Central memory CD8-positive, alpha-beta T cell (primary cell): ENCODE data around the gene MRPL22.

Experiments
- ATAC-seq: fragments of 150-1000 bp; cut with Tn5 transposase; replicated peaks from 2 replicates; pipeline ENCODE4 v1.10.0; 2022; ENCODE audit warnings: mild to moderate bottlenecking, moderate FRiP score, moderate number of reproducible peaks; ENCODE audit not compliant: poor library complexity, severe bottlenecking; ENCODE audit errors: extremely low read depth
- DNase-seq, 2 donors: peaks; one replicate each; pipeline ENCODE4 v3.0.0; 2021; ENCODE audit warnings: low spot score in 2 of 2
- H3K27ac Mint-ChIP-seq: one replicate; pipeline ENCODE4 v1.8.0; 2022; ENCODE audit warnings: low read depth, mild to moderate bottlenecking, moderate library complexity, mixed read lengths
- H3K27me3 Mint-ChIP-seq: one replicate; pipeline ENCODE4 v1.8.0; 2022; ENCODE audit warnings: mixed read lengths
- H3K36me3 Mint-ChIP-seq: one replicate; pipeline ENCODE4 v1.8.0; 2022; ENCODE audit warnings: mild to moderate bottlenecking, moderate library complexity, mixed read lengths; ENCODE audit not compliant: insufficient read depth
- H3K4me1 Mint-ChIP-seq: one replicate; pipeline ENCODE4 v1.8.0; 2022; ENCODE audit warnings: mixed read lengths
- H3K4me3 Mint-ChIP-seq: one replicate; pipeline ENCODE4 v1.8.0; 2022; ENCODE audit warnings: mild to moderate bottlenecking, moderate library complexity, mixed read lengths
- H3K9me3 Mint-ChIP-seq: one replicate; pipeline ENCODE4 v1.8.0; 2022; ENCODE audit warnings: mixed read lengths

MRPL22 gene

DNA sequence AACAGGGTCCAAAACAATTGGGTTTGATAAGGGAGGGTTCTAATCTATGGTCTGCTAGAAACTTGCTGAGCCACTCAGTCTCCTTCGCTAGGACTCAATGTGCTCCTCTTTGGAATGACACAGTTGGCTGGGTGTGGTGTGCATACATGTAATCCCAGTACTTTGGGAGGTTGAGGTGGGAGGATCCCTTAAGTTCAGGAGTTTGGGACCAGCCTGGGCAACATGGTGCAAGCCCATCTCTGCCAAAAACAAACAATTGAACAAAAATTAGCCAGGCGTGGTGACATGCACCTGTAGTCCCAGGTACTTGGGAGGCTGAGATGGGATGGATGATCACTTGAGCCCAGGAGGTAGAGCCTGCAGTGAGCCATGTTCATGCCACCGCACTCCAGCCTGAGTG is 70.0 kb downstream of the MRPL22 start:
- no peak overlapping the region for H3K27ac Mint-ChIP-seq
- H3K9me3 Mint-ChIP-seq = no peaks in the 10 kb centered on the region
- H3K4me1 Mint-ChIP-seq = no peaks in the 10 kb centered on the region
- H3K4me3 Mint-ChIP-seq = no peak overlapping the region
- DNase-seq = no peak
- H3K36me3 Mint-ChIP-seq = no peaks in the 10 kb centered on the region
- H3K27me3 Mint-ChIP-seq = peaks cover 10% of the 10 kb centered on the region
- ATAC-seq = no peak

DNA sequence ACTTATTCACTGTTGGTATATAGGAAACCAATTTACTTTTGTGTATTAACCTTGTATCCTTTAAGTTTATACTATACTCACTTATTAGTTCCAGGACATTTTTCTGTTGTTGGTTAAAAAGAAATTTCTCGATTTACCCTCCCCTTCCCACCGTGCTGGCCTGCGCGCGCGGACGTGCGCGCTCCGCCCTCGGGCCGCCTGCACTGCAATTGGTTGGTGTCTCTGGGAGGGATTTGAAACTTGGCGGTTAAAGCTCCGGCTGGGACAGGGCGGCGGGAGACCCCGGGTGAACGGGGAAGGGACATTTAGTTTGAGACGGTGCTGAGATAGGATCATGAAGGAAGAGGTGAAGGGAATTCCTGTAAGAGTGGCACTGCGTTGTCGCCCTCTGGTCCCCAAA is 72.7 kb downstream of the MRPL22 start, which contains the start of gene KIF4B:
Gene KIF4B (plus strand): TSS at position 230 of the 400 bp plus-strand sequence. CDS start 105 bp downstream, at position 335.
- Mint-ChIP-seq H3K4me1 (no peaks in the 10 kb centered on the region), H3K27ac (no peak within 1 kb of the TSS), H3K9me3 (no peaks in the 10 kb centered on the region), H3K27me3 (peaks cover 8% of the 10 kb centered on the region), H3K4me3 (no peak within 1 kb of the TSS), H3K36me3 (no peaks in the 10 kb centered on the region)
- ATAC-seq (no peak), DNase-seq (no peak)

DNA sequence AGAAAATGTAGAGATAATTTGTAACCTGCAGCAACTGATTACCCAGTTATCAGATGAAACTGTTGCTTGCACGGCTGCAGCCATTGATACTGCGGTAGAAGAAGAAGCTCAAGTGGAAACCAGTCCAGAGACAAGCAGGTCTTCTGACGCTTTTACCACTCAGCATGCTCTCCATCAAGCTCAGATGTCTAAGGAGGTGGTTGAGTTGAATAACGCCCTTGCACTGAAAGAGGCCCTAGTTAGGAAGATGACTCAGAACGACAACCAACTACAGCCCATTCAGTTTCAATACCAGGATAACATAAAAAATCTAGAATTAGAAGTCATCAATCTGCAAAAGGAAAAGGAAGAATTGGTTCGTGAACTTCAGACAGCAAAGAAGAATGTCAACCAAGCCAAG is 74.4 kb downstream of the MRPL22 start:
- no peaks in the 10 kb centered on the region for H3K4me1 Mint-ChIP-seq
- no peak overlapping the region for H3K4me3 Mint-ChIP-seq
- no peaks in the 10 kb centered on the region for H3K36me3 Mint-ChIP-seq
- no peaks in the 10 kb centered on the region for H3K9me3 Mint-ChIP-seq
- ATAC-seq = no peak
- no peak overlapping the region for H3K27ac Mint-ChIP-seq
- peaks cover 15% of the 10 kb centered on the region for H3K27me3 Mint-ChIP-seq
- DNase-seq = no peak

DNA sequence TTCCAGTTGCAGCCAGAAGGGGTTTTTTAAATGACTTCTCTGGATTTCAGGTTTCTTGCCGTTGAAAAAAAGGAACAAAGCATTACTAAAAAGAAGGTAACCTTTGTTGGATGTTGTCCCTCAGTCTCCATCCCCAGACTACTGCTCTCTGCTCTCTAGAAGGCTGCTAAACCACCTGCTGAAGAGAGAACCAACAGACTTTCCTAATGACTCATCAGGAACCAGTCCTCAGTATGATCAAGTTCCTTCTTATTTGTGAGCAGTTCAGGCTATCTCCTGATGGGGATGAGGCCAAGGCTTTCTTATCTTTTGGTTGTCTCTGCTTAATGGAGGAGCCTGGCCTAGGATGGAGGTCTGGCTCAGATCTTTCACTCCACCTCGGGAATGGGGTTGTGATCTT is 76.7 kb downstream of the MRPL22 start:
- no peaks in the 10 kb centered on the region for H3K4me1 Mint-ChIP-seq
- H3K4me3 Mint-ChIP-seq = no peak overlapping the region
- H3K36me3 Mint-ChIP-seq = no peaks in the 10 kb centered on the region
- no peaks in the 10 kb centered on the region for H3K9me3 Mint-ChIP-seq
- peaks cover 15% of the 10 kb centered on the region for H3K27me3 Mint-ChIP-seq
- DNase-seq = no peak
- ATAC-seq = no peak
- no peak overlapping the region for H3K27ac Mint-ChIP-seq
